GM15510 (cell line): ENCODE results near the gene HPCA.

Experiments
- POLR2A ChIP-seq: IDR thresholded peaks from 3 replicates; pipeline ENCODE4 v1.6.1; 2011; ENCODE audit warnings: borderline replicate concordance; ENCODE audit not compliant: insufficient read length; ENCODE audit errors: extremely low read depth

HPCA gene

DNA sequence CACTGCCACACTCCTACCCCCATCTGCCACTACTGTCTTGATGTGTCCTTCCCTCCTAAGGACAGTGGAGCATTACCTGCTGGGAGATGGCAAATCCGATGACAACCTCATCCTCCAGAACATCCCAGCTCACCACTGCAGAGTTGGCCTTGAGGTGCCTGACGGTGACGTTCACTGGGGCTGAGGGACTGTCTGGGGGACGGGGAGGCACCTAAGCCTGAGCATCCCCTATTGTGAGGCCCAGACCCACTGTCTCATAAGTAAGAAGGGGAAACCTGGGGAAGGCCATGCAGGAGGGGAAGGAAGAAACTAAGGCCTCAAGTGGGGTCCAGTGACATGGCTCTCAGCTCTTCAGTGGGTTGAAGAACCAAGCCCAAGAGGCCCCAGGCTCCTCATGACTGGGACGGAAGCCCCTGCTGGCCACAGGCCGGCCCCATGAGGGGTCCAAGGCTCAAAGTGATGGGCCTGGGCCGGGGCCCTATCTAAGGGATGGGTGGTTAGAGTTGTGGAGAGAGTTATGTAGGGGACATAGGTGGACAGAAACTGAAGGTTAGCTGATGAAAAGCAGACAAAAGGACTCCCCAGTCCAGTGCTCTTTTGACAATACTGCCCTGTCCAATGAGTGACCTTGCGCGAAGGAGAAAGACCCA lies 17.4 kb upstream of the HPCA start:
- no peak for TF ChIP-seq POLR2A

GRCh38 chr1:32869923-32870614 lies 16.2 kb upstream of the HPCA start:
- TF ChIP-seq POLR2A: no peak

DNA sequence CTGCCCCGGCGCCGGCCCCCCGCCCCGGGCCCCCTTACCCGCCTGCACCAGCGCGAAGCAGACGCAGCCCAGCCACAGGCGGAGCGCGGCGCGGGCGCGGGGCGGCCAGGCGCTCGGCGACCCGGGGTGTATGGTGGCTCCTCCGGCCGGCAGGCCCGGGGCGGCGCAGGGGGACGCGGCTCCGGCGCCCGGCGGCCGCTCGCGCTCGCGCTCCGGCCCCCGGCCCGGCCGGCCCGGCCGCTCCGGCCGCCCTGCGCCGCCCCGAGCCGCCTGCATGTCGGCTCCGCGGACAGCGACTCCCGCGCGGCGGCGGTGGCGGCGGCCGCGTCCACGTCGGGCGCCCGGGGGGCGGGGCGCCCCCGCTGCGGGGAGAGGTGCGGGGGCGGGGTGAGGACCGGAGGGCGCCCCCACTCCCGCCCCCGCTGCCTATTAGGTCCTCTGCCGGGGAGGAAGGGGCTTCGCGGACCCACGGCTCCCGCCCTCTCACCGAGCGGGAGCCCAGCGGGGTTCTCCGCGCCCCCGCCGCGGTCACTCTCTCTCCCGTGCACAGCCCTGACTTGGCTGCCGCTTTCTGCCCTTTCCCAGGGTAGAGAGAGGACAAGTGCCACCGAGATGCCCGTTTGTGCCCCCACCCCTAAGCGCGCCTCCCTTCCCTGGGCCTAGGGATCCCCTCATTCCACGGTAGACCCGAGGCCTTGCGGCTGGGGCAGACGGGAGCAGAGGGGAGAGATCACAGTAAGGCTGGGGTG lies 15.5 kb upstream of the HPCA start, which contains the start of gene FNDC5:
FNDC5 (minus strand) TSS at position 298 of the 749 bp plus-strand sequence.
- TF ChIP-seq POLR2A: no peak

GRCh38 chr1:32871364-32872191 lies 14.7 kb upstream of the HPCA start:
- TF ChIP-seq POLR2A: no peak

GRCh38 chr1:32872192-32872460 lies 14.2 kb upstream of the HPCA start:
- no peak for TF ChIP-seq POLR2A

DNA sequence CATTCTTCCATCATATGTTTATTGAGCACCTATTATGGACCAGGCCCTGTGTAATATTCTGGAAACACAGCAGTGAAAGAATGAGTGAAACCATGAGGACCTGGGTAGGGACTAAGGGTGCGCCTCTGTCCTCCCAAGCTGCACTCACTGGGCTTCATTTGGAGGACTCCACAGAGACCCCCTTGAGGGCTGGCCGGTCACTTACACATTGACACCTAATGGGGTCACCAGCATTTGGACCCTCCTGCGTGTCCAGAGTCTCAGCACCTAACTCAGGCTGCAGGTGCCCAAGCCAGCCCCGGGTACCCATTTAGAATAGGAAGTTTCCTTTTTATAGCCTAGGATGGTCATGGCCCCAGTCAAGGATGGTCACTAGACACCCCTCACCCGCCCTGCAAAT lies 12.8 kb upstream of the HPCA start:
- no peak for TF ChIP-seq POLR2A

- no peak for TF ChIP-seq POLR2A
These were observed 11.2 kb upstream of the HPCA start for GRCh38 chr1:32874860-32875752.

DNA sequence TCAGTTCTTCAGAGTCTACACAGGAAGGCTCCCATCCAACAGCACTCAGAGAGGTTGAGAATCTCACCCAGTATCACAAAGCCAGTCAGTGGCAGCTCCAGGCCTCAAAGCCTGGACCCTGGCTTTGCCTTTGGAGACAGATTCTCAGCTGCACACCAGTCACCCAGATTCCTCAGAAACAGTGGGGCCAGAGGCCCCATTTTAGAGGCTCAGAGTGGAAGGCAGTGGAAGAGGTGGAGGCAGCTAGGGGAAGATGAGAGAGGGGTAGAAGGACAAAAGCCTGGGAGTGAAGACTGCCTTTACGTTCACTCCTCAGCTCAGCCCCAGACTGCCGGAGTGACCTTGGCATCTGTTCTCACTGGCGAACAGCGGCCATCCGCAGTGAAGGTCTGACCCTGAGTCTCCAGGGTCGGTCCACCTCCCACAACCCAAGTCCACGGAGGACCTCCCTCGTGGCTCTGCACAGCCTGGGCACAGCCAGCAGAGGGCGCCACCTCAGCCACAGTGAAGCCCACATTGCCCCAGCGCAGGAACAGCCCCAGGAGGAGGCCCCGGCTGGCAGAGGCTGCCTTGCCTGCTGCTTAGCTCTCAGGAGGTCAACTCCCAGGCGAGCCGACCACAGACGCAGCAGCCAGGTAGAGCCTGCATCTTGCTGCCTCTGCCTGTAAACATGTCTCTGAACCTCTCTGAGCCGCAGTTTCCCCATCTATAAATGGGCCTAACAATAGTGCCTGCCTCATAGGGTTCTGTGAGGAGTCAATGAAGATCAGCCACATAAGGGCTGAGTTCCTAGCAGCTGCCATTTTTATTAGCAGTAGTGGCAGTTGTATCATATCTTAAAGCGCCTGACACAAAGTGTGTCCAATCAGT lies 9.7 kb upstream of the HPCA start:
- TF ChIP-seq POLR2A: no peak

DNA sequence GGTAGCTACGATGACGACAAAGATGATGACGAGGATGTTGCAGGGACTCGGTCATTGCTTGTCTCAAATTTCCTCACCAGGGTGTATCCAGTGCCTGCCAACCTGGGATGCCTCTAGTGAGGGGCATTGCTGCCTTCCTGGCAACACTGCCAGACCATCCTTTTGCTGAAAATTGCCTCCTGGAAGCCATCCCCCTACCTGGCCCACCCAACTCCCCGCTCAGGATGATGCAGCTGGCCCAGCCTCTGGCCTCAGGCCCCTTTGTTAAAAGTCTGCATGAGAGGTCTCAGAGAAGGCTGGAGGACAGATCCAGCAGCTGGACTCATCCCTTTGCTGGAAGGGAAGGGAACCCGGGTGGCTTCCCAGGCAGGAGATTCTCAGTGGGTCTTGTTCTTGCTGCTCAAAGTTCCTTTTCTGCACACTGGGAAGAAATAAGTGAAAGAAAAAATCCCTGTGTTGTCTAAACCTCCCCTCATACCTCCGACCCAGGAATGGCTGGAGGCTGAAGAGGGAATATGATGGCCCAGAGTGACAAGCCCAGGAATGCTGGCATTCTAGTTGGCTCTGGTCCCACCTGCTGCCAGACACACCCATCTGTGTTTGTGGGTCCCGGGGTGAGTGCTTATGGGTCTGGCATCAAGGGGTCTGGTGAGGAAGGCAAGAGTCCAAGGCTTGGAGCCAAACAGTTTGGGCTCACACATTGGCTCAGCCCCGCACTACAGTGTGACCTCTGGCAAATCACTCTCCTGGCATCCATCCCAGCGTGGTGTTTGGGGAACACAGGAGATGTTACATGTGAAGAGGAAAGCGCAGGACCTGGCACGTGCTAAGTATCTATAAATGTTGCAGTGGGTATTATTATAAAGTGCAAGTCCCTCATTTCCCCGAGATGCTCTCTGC lies 8.8 kb upstream of the HPCA start:
- TF ChIP-seq POLR2A: no peak

DNA sequence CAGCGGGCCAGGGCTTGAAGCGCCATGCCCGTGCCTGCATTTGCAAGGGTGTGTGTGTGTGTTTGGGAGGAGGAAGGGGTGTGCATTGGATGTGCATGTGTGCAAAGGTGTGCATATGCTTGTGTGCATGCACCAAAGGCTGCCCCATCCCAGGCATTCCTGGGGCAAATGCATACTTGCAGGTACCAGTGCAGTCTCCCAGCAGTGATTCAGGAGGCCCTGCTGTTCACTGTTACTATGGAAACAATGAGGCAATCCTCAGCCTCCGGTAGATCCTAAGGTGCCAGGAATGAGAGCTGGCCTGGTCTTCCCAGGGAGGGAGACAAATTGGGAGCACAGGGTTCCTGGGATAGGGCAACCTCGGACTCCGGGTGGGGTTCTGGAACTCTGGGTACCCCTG lies 8.1 kb upstream of the HPCA start:
- no peak for TF ChIP-seq POLR2A

GRCh38 chr1:32878637-32879041 lies 7.7 kb upstream of the HPCA start:
- TF ChIP-seq POLR2A: no peak

- no peak for TF ChIP-seq POLR2A
These were observed 5.0 kb upstream of the HPCA start for GRCh38 chr1:32881291-32881690.
